GM10266 (cell line): ENCODE measurements around the gene CMIP.

Experiments used
- DNase-seq: peaks from one replicate; pipeline ENCODE4 v3.0.0; 2012; ENCODE audit errors: extremely low spot score
- TF ChIP-seq, protein P1 (sequence below): IDR thresholded peaks from 2 replicates; pipeline ENCODE4 v1.5.1; 2012; ENCODE audit warnings: mild to moderate bottlenecking, low read depth; ENCODE audit not compliant: control insufficient read depth, insufficient read depth; ENCODE audit errors: missing control alignments

The CMIP gene

DNA sequence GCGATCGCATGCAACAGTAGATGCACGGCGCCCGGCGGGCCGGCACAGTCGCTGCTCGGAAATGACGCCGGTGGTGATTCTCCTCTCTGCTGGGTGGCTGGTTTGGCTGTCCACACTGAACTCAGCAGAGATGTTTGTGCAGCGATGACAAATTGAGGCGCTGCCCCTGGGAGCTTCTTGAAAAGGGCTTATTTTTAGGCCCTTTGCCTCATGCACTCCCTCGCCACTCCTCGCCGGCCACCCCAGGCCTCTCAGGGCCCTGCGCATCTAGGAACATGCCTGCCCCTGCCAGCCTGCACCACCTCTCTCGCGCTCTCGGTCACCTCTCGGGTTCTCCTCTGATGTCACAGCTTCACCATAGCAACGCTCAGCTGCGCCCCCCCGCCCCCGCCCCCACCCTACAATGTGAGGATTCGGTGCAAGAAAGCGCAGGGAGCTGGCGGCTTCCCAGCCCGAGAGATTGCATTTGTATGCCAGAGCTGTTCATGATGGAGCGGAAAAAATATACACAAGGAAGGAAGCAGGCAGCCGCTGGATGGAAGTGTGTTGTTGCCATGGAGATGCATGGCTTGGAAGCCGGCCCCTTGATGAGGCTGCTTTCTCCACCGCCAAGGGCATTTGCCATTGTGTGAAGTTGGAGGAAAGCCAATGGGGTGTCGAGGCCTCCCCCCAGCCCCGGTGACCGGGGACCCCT lies 253.2 kb downstream of the CMIP start:
- no peak for DNase-seq
- TF ChIP-seq, protein P1, sequence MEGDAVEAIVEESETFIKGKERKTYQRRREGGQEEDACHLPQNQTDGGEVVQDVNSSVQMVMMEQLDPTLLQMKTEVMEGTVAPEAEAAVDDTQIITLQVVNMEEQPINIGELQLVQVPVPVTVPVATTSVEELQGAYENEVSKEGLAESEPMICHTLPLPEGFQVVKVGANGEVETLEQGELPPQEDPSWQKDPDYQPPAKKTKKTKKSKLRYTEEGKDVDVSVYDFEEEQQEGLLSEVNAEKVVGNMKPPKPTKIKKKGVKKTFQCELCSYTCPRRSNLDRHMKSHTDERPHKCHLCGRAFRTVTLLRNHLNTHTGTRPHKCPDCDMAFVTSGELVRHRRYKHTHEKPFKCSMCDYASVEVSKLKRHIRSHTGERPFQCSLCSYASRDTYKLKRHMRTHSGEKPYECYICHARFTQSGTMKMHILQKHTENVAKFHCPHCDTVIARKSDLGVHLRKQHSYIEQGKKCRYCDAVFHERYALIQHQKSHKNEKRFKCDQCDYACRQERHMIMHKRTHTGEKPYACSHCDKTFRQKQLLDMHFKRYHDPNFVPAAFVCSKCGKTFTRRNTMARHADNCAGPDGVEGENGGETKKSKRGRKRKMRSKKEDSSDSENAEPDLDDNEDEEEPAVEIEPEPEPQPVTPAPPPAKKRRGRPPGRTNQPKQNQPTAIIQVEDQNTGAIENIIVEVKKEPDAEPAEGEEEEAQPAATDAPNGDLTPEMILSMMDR: no peak

DNA sequence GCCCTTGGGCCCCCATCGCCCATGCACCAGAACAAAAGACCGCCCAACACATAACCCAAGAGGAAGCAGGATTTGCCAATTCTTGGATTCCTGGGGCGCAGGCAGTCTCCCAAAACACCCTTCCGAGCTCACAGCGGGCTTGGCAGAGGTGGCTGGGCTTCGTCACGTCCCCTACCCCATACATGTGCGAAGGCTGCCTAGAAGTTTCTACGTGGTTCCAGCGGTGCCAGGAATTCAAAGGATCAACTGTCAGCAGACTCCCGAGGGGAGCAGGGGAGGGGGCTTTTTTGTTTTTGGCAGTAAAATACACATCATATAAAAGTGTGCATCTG lies 253.7 kb downstream of the CMIP start:
- TF ChIP-seq, protein P1: no peak
- no peak for DNase-seq

DNA sequence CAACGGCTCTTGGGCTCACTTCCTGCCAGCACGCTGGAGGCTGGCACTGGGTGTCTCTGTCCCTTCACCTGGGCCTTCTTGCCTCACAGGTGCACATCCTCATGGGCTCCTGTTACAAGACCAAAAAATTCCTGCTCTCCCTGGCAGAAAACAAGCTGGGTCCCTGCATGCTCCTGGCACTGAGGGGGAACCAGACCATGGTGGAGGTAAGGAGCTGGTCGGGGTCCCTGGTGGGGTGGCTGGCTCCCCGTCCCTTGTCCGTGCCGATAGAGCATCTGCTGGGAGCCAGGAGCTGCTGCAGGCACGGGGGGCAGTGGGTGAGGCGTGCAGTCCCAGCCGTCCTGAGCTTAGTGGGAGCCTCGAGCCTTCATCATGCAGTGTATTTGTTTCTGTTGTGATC lies 255.0 kb downstream of the CMIP start:
- DNase-seq: no peak
- TF ChIP-seq, protein P1: no peak

DNA sequence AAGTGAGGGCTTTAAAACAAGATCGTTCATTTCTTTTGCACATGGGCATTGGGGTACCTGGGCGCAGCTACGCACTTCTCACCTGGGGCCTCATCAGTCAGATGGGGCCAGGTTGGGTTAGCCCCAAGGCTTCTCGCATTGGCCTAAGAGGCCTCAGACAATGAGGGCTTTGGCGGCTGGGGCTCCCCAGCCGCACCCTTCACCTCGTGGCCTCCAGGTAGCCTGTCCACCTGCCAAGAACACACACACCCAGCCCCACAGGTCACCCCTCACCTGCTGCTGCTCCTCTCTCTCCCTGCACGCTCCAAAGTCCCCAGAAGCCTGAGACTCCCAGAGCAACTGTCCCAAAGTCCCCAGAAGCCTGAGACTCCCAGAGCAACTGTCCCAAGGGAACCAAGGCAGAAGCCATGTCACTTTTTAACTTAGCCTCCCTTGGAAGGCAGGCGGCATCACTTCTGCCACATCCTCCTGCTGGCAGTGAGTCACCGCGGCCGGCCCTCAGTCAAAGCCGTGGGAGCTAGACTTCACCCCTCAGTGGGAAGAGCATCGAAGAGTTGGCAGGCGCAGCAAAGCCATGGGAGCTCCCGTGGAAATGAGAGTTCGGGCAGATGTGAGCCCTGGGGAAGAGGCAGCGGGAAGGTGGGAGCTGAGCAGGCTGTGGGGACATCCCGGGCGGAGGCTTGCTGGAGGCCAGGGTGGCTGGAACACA lies 255.6 kb downstream of the CMIP start:
- no peak for DNase-seq
- TF ChIP-seq, protein P1: no peak

DNA sequence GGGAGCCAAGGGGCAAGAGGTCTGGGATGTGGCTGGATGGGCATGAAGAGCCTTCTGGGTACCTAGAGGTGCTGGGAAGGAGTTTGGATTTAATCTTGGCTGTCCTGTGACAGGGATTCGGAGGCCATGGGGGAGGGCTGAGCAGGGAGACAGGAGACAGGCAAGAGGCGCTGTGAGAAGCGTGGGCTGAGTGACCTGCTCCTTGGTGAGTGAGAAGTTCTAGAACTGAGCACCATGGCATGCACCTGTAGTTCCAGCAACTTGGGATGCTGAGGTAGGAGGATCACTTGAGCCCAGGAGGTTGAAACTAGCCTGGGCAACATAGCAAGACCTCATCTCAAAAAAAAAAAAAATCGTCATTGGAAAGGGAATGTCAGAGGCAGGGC lies 256.2 kb downstream of the CMIP start:
- no peak for DNase-seq
- TF ChIP-seq, protein P1: no peak

DNA sequence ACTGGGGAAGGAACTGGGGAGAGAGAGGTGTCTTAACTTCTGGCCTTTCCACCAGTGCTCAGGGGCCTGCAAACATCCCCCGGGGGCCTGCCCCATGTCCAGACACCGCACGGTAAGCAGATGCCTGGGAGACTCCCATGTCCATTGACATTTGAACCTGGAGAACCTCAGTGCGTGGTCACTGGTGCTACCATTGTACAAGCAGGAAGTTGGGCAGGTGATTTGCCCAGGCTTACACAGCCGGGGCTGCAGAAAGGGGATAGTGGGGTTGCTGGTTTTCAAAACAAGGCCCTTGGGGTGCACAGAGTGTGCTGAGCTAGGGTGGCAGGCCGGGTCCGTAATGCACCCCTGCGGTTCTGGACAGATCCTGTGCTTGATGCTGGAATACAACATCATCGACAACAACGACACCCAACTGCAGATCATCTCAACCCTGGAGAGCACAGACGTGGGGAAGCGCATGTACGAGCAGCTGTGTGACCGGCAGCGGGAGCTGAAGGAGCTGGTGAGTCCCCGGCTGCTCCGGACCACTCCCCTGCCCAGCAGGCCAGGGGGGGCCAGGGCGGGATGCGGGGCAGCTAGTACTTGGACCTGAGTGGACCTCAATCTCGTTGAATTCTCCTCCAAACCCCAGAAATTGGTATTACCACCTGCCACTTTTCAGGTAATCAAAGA lies 256.8 kb downstream of the CMIP start:
- DNase-seq: no peak
- TF ChIP-seq, protein P1: no peak

DNA sequence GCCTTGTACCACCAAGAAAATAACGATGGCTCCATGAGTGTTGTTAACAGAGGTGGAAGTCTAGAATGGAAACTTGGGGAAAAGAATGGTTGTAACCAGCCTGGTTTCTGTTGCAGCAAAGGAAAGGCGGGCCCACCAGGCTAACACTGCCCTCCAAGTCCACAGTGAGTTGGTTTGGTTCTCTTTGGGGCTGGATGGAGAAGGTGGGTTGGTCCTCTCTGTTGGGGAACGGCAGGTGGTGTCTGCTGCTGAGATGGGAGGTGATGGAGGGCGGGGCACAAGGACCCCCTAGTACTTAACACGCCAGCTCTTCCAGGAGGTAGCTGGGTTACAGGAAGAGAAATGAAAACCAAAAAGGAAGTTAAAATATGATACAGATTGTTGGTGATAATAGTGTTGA lies 257.9 kb downstream of the CMIP start:
- DNase-seq: no peak
- TF ChIP-seq, protein P1: no peak
